ENCODE results near the gene SERPINB12. TPM values are rescaled to one million over a fixed set of nuclear protein-coding genes. Genes with fewer than 3 reads are reported as not detected.

The SERPINB12 gene
- total RNA-seq, 1 experiment from 2014 or later: not detected

- Histone ChIP-seq H3K36me3 (ENCODE audit: low read depth) (no peaks in the 10 kb centered on the region), H2AFZ (no peak overlapping the region), H3K27me3 (ENCODE audit: insufficient read depth, low read depth) (no peaks in the 10 kb centered on the region), H3K4me3 (no peak overlapping the region), H3K27ac (no peak overlapping the region), H3K9me2 (ENCODE audit: insufficient read depth) (no peaks in the 10 kb centered on the region; the same call in 1 of the 2 replicates), H3K4me2 (no peak overlapping the region), H3K4me1 (replicated peaks; ENCODE audit: insufficient read depth) (no peaks in the 10 kb centered on the region), H4K20me1 (ENCODE audit: insufficient read depth) (no peaks in the 10 kb centered on the region), H3K79me2 (ENCODE audit: low read depth) (no peaks in the 10 kb centered on the region), H3K9me3 (ENCODE audit: insufficient read depth, low read depth) (no peaks in the 10 kb centered on the region), H3F3A (ENCODE audit: insufficient read depth, low read depth) (0 out of 2 replicates have a peak, but pooled peaks cover 3% of the 10 kb centered on the region)
- intact Hi-C loops (cut with micrococcal nuclease; ENCODE audit: unreplicated experiment): loop anchor here (5.0 to 10.0 kb wide), 2 partner anchors 163 to 255 kb away; no protein-coding TSS in a partner anchor
- TF ChIP-seq CTCF (conservative IDR thresholded peaks at IDR 0.05) (no peak), EZH2 (IDR thresholded peaks at IDR 0.05; ENCODE audit: low read depth) (no peak)
- ChIA-PET POLR2A (ENCODE audit: unreplicated experiment) (interaction anchor here (0.6 to 0.8 kb wide), 2 partner anchors 15 to 83 kb away, joined by 5 read pairs; no protein-coding TSS in a partner anchor), CTCF (interaction anchor here (1.6 kb wide), 1 partner anchor 162 kb away, joined by 4 read pairs; no protein-coding TSS in a partner anchor)
- no peak for DNase-seq
- no TSS peak for BruUV-seq (replicated peaks)
These were observed 37.4 kb downstream of the SERPINB12 start for GRCh38 chr18:63579616-63580015.

GRCh38 chr18:63585988-63586387, 43.8 kb downstream of the SERPINB12 start:
- intact Hi-C loops (cut with micrococcal nuclease; ENCODE audit: unreplicated experiment): no loop called here
- no peak for DNase-seq
- Histone ChIP-seq H3K27me3 (ENCODE audit: insufficient read depth, low read depth) (no peaks in the 10 kb centered on the region), H3K9me2 (ENCODE audit: insufficient read depth) (no peaks in the 10 kb centered on the region; the same call in 1 of the 2 replicates), H4K20me1 (ENCODE audit: insufficient read depth) (no peaks in the 10 kb centered on the region), H3K27ac (no peak overlapping the region), H3K4me3 (no peak overlapping the region), H3K9me3 (ENCODE audit: insufficient read depth, low read depth) (0 out of 2 replicates have a peak, but pooled peaks cover 6% of the 10 kb centered on the region), H2AFZ (no peak overlapping the region), H3K36me3 (ENCODE audit: low read depth) (no peaks in the 10 kb centered on the region), H3K4me2 (no peak overlapping the region), H3F3A (ENCODE audit: insufficient read depth, low read depth) (no peaks in the 10 kb centered on the region), H3K4me1 (replicated peaks; ENCODE audit: insufficient read depth) (no peaks in the 10 kb centered on the region), H3K79me2 (ENCODE audit: low read depth) (no peaks in the 10 kb centered on the region)
- no TSS peak for BruUV-seq (replicated peaks)
- TF ChIP-seq EZH2 (IDR thresholded peaks at IDR 0.05; ENCODE audit: low read depth) (no peak), CTCF (conservative IDR thresholded peaks at IDR 0.05) (no peak)
- POLR2A ChIA-PET (ENCODE audit: unreplicated experiment): no interaction called here
- CTCF ChIA-PET: no interaction called here

- no peaks in the 10 kb centered on the region for H3F3A ChIP-seq (ENCODE audit: insufficient read depth, low read depth)
- ChIA-PET POLR2A (ENCODE audit: unreplicated experiment) (interaction anchor here (0.7 kb wide), 1 partner anchor 79 kb away, joined by 4 read pairs; no protein-coding TSS in a partner anchor), CTCF (no interaction called here)
- H3K4me3 ChIP-seq: no peak overlapping the region
- intact Hi-C loops (cut with micrococcal nuclease; ENCODE audit: unreplicated experiment): no loop called here
- TF ChIP-seq CTCF (conservative IDR thresholded peaks at IDR 0.05) (no peak), EZH2 (IDR thresholded peaks at IDR 0.05; ENCODE audit: low read depth) (no peak)
- H3K36me3 ChIP-seq (ENCODE audit: low read depth): no peaks in the 10 kb centered on the region
- H3K4me1 ChIP-seq (replicated peaks; ENCODE audit: insufficient read depth): no peaks in the 10 kb centered on the region
- BruUV-seq (replicated peaks): no TSS peak
- no peak overlapping the region for H3K27ac ChIP-seq
- H3K9me3 ChIP-seq (ENCODE audit: insufficient read depth, low read depth): 0 out of 2 replicates have a peak, but pooled peaks cover 6% of the 10 kb centered on the region
- H2AFZ ChIP-seq: no peak overlapping the region
- H3K4me2 ChIP-seq: no peak overlapping the region
- no peaks in the 10 kb centered on the region for H4K20me1 ChIP-seq (ENCODE audit: insufficient read depth)
- no peaks in the 10 kb centered on the region for H3K27me3 ChIP-seq (ENCODE audit: insufficient read depth, low read depth)
- no peaks in the 10 kb centered on the region; the same call in 1 of the 2 replicates for H3K9me2 ChIP-seq (ENCODE audit: insufficient read depth)
- no peak for DNase-seq
- H3K79me2 ChIP-seq (ENCODE audit: low read depth): no peaks in the 10 kb centered on the region
These were observed 44.3 kb downstream of the SERPINB12 start for GRCh38 chr18:63586431-63586830.

Measured in PC-9 (cell line).